Cerebellar nuclear complex (tissue), 1 donor: Measurements from ENCODE around the gene SEC16A.
A peak's percentile ranks its signal among the peaks of the same experiment; 100 is the strongest.

Experiments used
- DNase-seq, 2 experiments: peaks; one replicate each; lab custom pipeline; 2025; lab: John Stamatoyannopoulos, UW

Gene SEC16A

GRCh38 chr9:136486823-136487620, 4.2 kb upstream of the SEC16A start:
- no peak for DNase-seq

GRCh38 chr9:136486131-136486530, 3.3 kb upstream of the SEC16A start:
- no peak for DNase-seq

- no peak for DNase-seq
Observed at GRCh38 chr9:136485049-136486045, 2.5 kb upstream of the SEC16A start.

- no peak for DNase-seq
Observed at GRCh38 chr9:136484153-136485048, 1.6 kb upstream of the SEC16A start.

GRCh38 chr9:136483589-136484152, 831 bp upstream of the SEC16A start:
- peak in 1 of 2 experiments; percentile 64 for DNase-seq

GRCh38 chr9:136482046-136482792, 621 bp downstream of the SEC16A start:
- DNase-seq: no peak

GRCh38 chr9:136481558-136481957, 1.3 kb downstream of the SEC16A start:
- DNase-seq: no peak

- no peak for DNase-seq
Observed at GRCh38 chr9:136476369-136477150, 6.3 kb downstream of the SEC16A start.

- DNase-seq: no peak
Observed at GRCh38 chr9:136474974-136475865, 7.6 kb downstream of the SEC16A start.

- DNase-seq: no peak
Observed at GRCh38 chr9:136474021-136474640, 8.7 kb downstream of the SEC16A start.

GRCh38 chr9:136473354-136473721, 9.5 kb downstream of the SEC16A start:
- DNase-seq: no peak

- no peak for DNase-seq
Observed at GRCh38 chr9:136472640-136473353, 10.0 kb downstream of the SEC16A start.

GRCh38 chr9:136471802-136472487, 10.9 kb downstream of the SEC16A start:
- DNase-seq: no peak

GRCh38 chr9:136470792-136471469, 11.9 kb downstream of the SEC16A start:
- DNase-seq: no peak

- no peak for DNase-seq
Observed at GRCh38 chr9:136470356-136470755, 12.5 kb downstream of the SEC16A start.

- DNase-seq: no peak
Observed at GRCh38 chr9:136467766-136468165, 15.1 kb downstream of the SEC16A start.

- DNase-seq: no peak
Observed at GRCh38 chr9:136466155-136466541, 16.7 kb downstream of the SEC16A start.
